CD14-positive monocyte (primary cell): ENCODE data around the gene BLOC1S1. TPM values are rescaled to one million over a fixed set of nuclear protein-coding genes. Genes with fewer than 3 reads are reported as not detected.

Experiments used
- DNase-seq, 3 donors: peaks; one replicate each; pipeline ENCODE4 v3.0.0-alpha.2; 2011 to 2022
- H2AFZ ChIP-seq: 2 replicates; pipeline ENCODE4 v1.6.0; 2012; ENCODE audit warnings: mild to moderate bottlenecking, low read depth, low read length, inconsistent platforms; ENCODE audit not compliant: insufficient read depth, poor library complexity, severe bottlenecking
- H3K27ac ChIP-seq, 2 donors: 1 replicate in 1 of 2; 2 replicates in 1 of 2; pipeline ENCODE4 v1.5.1; 2012 to 2013; ENCODE audit warnings: low read length in 2 of 2, control low read depth in 1 of 2, inconsistent platforms in 1 of 2, low read depth in 1 of 2, mild to moderate bottlenecking in 1 of 2
- H3K27me3 ChIP-seq, 2 donors: one replicate each; pipeline versions ENCODE4 v1.6.0 to v1.6.1; 2011 to 2013; ENCODE audit warnings: low read length in 2 of 2; ENCODE audit not compliant: control insufficient read depth in 2 of 2, insufficient read depth in 2 of 2
- H3K36me3 ChIP-seq, 2 donors: replicated peaks in 1 of 2; 1 replicate in 1 of 2; 2 replicates in 1 of 2; pipeline versions ENCODE4 v1.5.1 to v1.6.1; 2012 to 2013; ENCODE audit warnings: low read length in 2 of 2, control low read depth in 1 of 2, inconsistent platforms in 1 of 2, mild to moderate bottlenecking in 1 of 2; ENCODE audit not compliant: insufficient read depth in 2 of 2, control insufficient read depth in 1 of 2
- H3K4me1 ChIP-seq, 2 donors: 1 replicate in 1 of 2; 2 replicates in 1 of 2; pipeline versions ENCODE4 v1.5.1 to v1.6.1; 2012 to 2013; ENCODE audit warnings: low read length in 2 of 2, control low read depth in 1 of 2, inconsistent platforms in 1 of 2, mild to moderate bottlenecking in 1 of 2, moderate library complexity in 1 of 2; ENCODE audit not compliant: insufficient read depth in 2 of 2, control insufficient read depth in 1 of 2
- H3K4me2 ChIP-seq: replicated peaks from 2 replicates; pipeline ENCODE3; 2012; ENCODE audit warnings: low read length, moderate library complexity, mild to moderate bottlenecking; ENCODE audit not compliant: poor library complexity, severe bottlenecking; ENCODE audit errors: extremely low read depth
- H3K4me3 ChIP-seq, 3 experiments: fragments of 200-600 bp in 1 of 3; sonication (generic) in 1 of 3; replicated peaks in 1 of 3; 1 replicate in 2 of 3; 2 replicates in 1 of 3; pipeline ENCODE4 v1.5.1; 2011 to 2013; ENCODE audit warnings: low read length in 3 of 3, mild to moderate bottlenecking in 3 of 3, control low read depth in 2 of 3, low read depth in 2 of 3, inconsistent platforms in 1 of 3, moderate library complexity in 1 of 3
- H3K79me2 ChIP-seq: 2 replicates; pipeline ENCODE4 v1.6.0; 2012; ENCODE audit warnings: mild to moderate bottlenecking, control low read depth, inconsistent platforms, low read length, moderate library complexity; ENCODE audit not compliant: insufficient read depth
- H3K9ac ChIP-seq: 2 replicates; pipeline ENCODE4 v1.6.0; 2017; ENCODE audit warnings: low read length, mild to moderate bottlenecking; ENCODE audit not compliant: insufficient read depth, poor library complexity, severe bottlenecking
- H3K9me3 ChIP-seq, 2 donors: replicated peaks in 1 of 2; 1 replicate in 1 of 2; 2 replicates in 1 of 2; pipeline versions ENCODE4 v1.5.1 to v1.6.1; 2012 to 2013; ENCODE audit warnings: low read length in 2 of 2, control low read depth in 1 of 2; ENCODE audit not compliant: control insufficient read depth in 1 of 2, insufficient read depth in 1 of 2
- H4K20me1 ChIP-seq: 2 replicates; pipeline ENCODE4 v1.6.0; 2012; ENCODE audit warnings: mild to moderate bottlenecking, low read length, control low read depth, moderate library complexity; ENCODE audit not compliant: insufficient read depth
- H3K27ac Mint-ChIP-seq, 7 donors: one replicate each; pipeline ENCODE4 v1.8.0; 2020; ENCODE audit warnings: mild to moderate bottlenecking in 7 of 7, mixed read lengths in 7 of 7, moderate library complexity in 6 of 7, inconsistent platforms in 2 of 7
- H3K27me3 Mint-ChIP-seq, 3 donors: one replicate each; pipeline ENCODE4 v1.8.0; 2021 to 2022; ENCODE audit warnings: low read depth in 3 of 3, mild to moderate bottlenecking in 3 of 3, mixed read lengths in 3 of 3, moderate library complexity in 3 of 3, inconsistent platforms in 1 of 3
- H3K36me3 Mint-ChIP-seq, 2 donors: one replicate each; pipeline ENCODE4 v1.8.0; 2020; ENCODE audit warnings: mixed read lengths in 2 of 2, inconsistent platforms in 1 of 2, mild to moderate bottlenecking in 1 of 2
- H3K4me1 Mint-ChIP-seq: one replicate; pipeline ENCODE4 v1.8.0; 2020; ENCODE audit warnings: mild to moderate bottlenecking, mixed read lengths
- H3K4me3 Mint-ChIP-seq, 2 donors: one replicate each; pipeline ENCODE4 v1.8.0; 2020; ENCODE audit warnings: mild to moderate bottlenecking in 2 of 2, mixed read lengths in 2 of 2, moderate library complexity in 1 of 2
- H3K9me3 Mint-ChIP-seq, 7 donors: one replicate each; pipeline ENCODE4 v1.8.0; 2020 to 2022; ENCODE audit warnings: mixed read lengths in 7 of 7, mild to moderate bottlenecking in 6 of 7, moderate library complexity in 6 of 7, inconsistent platforms in 2 of 7
- CTCF ChIP-seq: fragments of 200-600 bp; IDR thresholded peaks from one replicate; pipeline ENCODE4 v1.8.0; 2022; ENCODE audit warnings: antibody characterized with exemption, mild to moderate bottlenecking
- WGBS: methylation state at CpG from one replicate; pipeline ENCODE4 v1.1.5; 2013; ENCODE audit warnings: missing lambda C conversion rate; ENCODE audit not compliant: insufficient coverage; 5-methylcytosine and 5-hydroxymethylcytosine counted together
- intact Hi-C, 2 donors: fragments of 100-400 bp; cut with micrococcal nuclease; formaldehyde crosslinking; loops; one replicate each; pipeline versions ENCODE4 v1.15.0 to v1.15.1; 2023
- polyA plus RNA-seq, 3 donors: library from polyadenylated mRNA; depleted of rRNA in 1 of 3; unstranded in 2 of 3; stranded (reverse) in 1 of 3; fragments of 300-500 nt in 2 of 3; fragments of >200 nt in 1 of 3; fragmentation: Illumina TruSeq in 2 of 3; gene quantifications; 1 replicate in 2 of 3; 2 replicates in 1 of 3; pipeline ENCODE4 v1.2.3, GENCODE V29; 2012 to 2021

Gene BLOC1S1
- polyA plus RNA-seq, 3 donors: 222 to 358 (median 223) TPM

DNA sequence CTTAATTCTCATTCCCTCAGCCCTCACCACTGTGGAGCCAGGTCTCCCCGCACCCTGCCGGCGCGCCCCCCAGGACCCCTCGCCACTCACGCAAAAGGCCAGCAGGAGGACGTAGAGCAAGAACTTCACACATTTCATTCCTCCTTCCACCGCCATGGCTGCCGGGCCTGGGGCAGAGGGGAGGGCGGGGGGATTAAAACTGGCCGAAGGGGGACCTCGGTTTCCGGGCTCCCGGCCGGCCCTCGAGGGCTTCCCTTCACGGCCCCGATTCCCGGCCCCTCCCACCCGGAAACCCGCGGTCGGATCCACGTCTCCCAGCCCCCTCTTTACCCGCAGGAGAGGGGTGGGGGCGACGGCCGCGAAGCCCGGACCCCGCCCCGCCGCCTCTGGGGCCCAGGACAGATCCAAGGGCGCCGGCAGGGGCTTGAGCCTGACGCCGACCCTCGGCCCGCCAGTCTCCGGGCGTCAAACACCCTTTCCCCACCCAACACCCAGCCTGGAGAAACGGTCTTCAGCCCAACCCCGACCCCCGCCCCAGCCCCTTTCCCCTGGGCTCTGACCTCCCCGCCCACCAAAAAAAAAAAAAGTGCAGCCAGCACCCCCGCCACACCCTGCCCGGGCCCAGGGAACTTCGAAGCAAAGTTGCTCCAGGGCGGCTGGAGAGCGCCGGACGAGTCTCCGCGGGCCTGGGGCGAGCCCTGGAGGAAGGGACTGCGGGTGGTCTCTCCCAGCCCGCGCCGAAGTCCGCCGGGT lies 12.5 kb downstream of the BLOC1S1 start:
- Mint-ChIP-seq H3K27me3 (peaks cover 0 to 5% (median 0%) of the 10 kb centered on the region in 3 donors), H3K4me3 (peak overlapping the region; percentile 90), H3K9me3 (peaks cover 0 to 4% (median 0%) of the 10 kb centered on the region in 7 donors), H3K4me1 (peaks cover 51% of the 10 kb centered on the region), H3K27ac (peak overlapping the region; percentile 82 to 99 (median 94)), H3K36me3 (peaks cover 38 to 40% of the 10 kb centered on the region in 2 donors)
- H3K27ac ChIP-seq: peak overlapping the region; percentile 99
- H3K36me3 ChIP-seq: peaks cover 13 to 37% of the 10 kb centered on the region in 2 donors
- H3K4me3 ChIP-seq: peak overlapping the region; percentile 65 to 90 (median 82)
- peaks cover 45% of the 10 kb centered on the region for H3K79me2 ChIP-seq
- no peaks in the 10 kb centered on the region for H3K9me3 ChIP-seq
- WGBS: 0% methylated on average over 43 of the region's 61 CpGs
- no peak for TF ChIP-seq CTCF
- H3K27me3 ChIP-seq: no peaks in the 10 kb centered on the region
- peaks cover 33 to 46% of the 10 kb centered on the region in 2 donors for H3K4me1 ChIP-seq
- DNase-seq: no peak
- H2AFZ ChIP-seq: peak overlapping the region; percentile 58
- intact Hi-C loops: loop anchor here in 1 of 2 donors (5.0 kb wide), 1 partner anchor 314 kb away; the partner anchor contains the start of gene RPS26
- H3K4me2 ChIP-seq: peak overlapping the region; percentile 97
- peak overlapping the region; percentile 98 for H3K9ac ChIP-seq
- H4K20me1 ChIP-seq: peaks cover 44% of the 10 kb centered on the region

DNA sequence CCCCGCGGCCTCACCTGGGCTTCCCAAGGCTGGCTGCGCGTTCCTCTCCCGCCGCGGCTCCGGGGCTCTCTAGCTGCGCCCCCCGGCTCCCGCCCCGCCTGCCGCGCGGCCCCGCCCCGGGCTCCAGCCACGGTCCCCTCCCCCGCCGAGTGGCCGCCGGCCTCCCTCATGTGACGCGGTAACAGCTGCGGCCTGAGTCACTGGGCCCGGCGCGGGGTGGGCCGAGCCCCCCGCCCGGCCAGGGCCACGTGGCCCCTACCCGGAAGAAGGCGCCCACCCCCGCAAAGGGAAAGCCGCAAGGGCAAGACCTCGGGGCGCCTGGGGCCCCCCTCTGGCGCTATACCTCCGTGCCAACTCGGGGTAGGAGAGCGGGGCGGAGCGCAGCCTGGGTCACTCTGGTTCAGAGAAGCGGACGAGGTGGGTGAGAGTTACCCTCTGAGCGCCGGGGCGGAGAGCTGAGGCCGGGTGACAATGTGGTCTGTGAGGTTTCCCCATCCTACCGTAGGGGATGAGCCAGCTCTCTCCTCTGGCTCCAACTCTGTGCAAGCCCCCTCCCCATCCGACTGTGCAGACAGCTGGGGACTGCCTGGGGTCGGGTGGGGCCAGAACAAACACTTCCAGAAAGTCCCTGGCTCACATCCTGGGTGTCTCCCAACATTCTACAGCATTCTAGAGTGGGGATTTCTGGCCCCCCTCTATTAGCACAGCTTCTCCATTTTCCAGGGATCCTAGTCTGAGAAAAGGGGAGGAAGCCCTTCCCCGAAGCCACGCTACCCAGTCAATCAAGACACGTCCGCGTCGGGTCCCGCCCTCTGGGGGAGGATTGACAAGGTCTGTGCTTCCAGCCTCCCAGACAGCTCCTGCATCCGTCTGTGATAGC lies 13.3 kb downstream of the BLOC1S1 start, which contains the start of gene CD63:
Gene CD63, minus strand, starts transcription at position 71 of the 880 bp plus-strand sequence. CDS start 668 bp downstream, outside the sequence.
- H3K4me3 ChIP-seq: peak within 1 kb of the TSS; percentile 65 to 90 (median 82)
- Mint-ChIP-seq H3K27ac (peak within 1 kb of the TSS; percentile 96 to 99 (median 97)), H3K36me3 (peaks cover 31 to 34% of the 10 kb centered on the region in 2 donors), H3K27me3 (peaks cover 0 to 5% (median 0%) of the 10 kb centered on the region in 3 donors), H3K9me3 (peaks cover 0 to 4% (median 0%) of the 10 kb centered on the region in 7 donors), H3K4me3 (peak within 1 kb of the TSS; percentile 90 to 95), H3K4me1 (peaks cover 45% of the 10 kb centered on the region)
- peak within 1 kb of the TSS; percentile 97 for H3K4me2 ChIP-seq
- peak within 1 kb of the TSS; percentile 99 for H3K27ac ChIP-seq
- intact Hi-C loops: loop anchor here in 1 of 2 donors (5.0 kb wide), 1 partner anchor 313 kb away; the partner anchor contains the start of gene RPS26
- peak within 1 kb of the TSS; percentile 98 for H3K9ac ChIP-seq
- H4K20me1 ChIP-seq: peaks cover 36% of the 10 kb centered on the region
- peaks cover 13 to 29% of the 10 kb centered on the region in 2 donors for H3K36me3 ChIP-seq
- 0% methylated on average over 34 of the region's 61 CpGs for WGBS
- peaks cover 33 to 42% of the 10 kb centered on the region in 2 donors for H3K4me1 ChIP-seq
- H3K27me3 ChIP-seq: no peaks in the 10 kb centered on the region
- H2AFZ ChIP-seq: peak within 1 kb of the TSS; percentile 58
- H3K79me2 ChIP-seq: peaks cover 42% of the 10 kb centered on the region
- TF ChIP-seq CTCF: no peak
- peak; percentile 79 to 82 (median 82) for DNase-seq
- H3K9me3 ChIP-seq: no peaks in the 10 kb centered on the region
